Measurements from ENCODE around the gene FGF9. TPM values are rescaled to one million over a fixed set of nuclear protein-coding genes. Genes with fewer than 3 reads are reported as not detected.

The FGF9 gene
- total RNA-seq, 1 experiment from 2014 or later: 0.21 TPM

GRCh38 chr13:21738630-21739029 is 67.8 kb downstream of the FGF9 start:
- no peak for DNase-seq (ENCODE audit: low spot score)
- no peak overlapping the region for H3K27ac ChIP-seq (ENCODE audit: low read depth, low read length, poor library complexity, severe bottlenecking)
- intact Hi-C loops (cut with micrococcal nuclease; ENCODE audit: unreplicated experiment): no loop called here
- CTCF ChIA-PET: no interaction called here
- H3K27me3 ChIP-seq (replicated peaks; ENCODE audit: insufficient read depth, low read depth, low read length, poor library complexity): no peaks in the 10 kb centered on the region
- TF ChIP-seq EZH2 (IDR thresholded peaks at IDR 0.05; ENCODE audit: borderline replicate concordance, low read depth, low read length, poor library complexity, severe bottlenecking) (no peak), CTCF (conservative IDR thresholded peaks at IDR 0.05; ENCODE audit: low read depth, low read length) (no peak)
- no peaks in the 10 kb centered on the region for H3K9me3 ChIP-seq (ENCODE audit: low read depth, low read length, poor library complexity, severe bottlenecking)
- no peaks in the 10 kb centered on the region for H3K4me1 ChIP-seq (ENCODE audit: insufficient read depth, low read length, poor library complexity, severe bottlenecking)
- no TSS peak for BruUV-seq (replicated peaks)
- POLR2A ChIA-PET (ENCODE audit: low non-redundant PET): no interaction called here
- no peaks in the 10 kb centered on the region for H3K36me3 ChIP-seq (ENCODE audit: insufficient read depth, low read length, poor library complexity, severe bottlenecking)
- H3K4me3 ChIP-seq (ENCODE audit: low read depth, low read length, poor library complexity, severe bottlenecking): no peak overlapping the region

- Histone ChIP-seq H3K27ac (ENCODE audit: low read depth, low read length, poor library complexity, severe bottlenecking) (no peak overlapping the region), H3K27me3 (replicated peaks; ENCODE audit: insufficient read depth, low read depth, low read length, poor library complexity) (no peaks in the 10 kb centered on the region), H3K9me3 (ENCODE audit: low read depth, low read length, poor library complexity, severe bottlenecking) (no peaks in the 10 kb centered on the region), H3K4me3 (ENCODE audit: low read depth, low read length, poor library complexity, severe bottlenecking) (no peak overlapping the region), H3K36me3 (ENCODE audit: insufficient read depth, low read length, poor library complexity, severe bottlenecking) (no peaks in the 10 kb centered on the region), H3K4me1 (ENCODE audit: insufficient read depth, low read length, poor library complexity, severe bottlenecking) (no peaks in the 10 kb centered on the region)
- ChIA-PET POLR2A (ENCODE audit: low non-redundant PET) (no interaction called here), CTCF (no interaction called here)
- TF ChIP-seq EZH2 (IDR thresholded peaks at IDR 0.05; ENCODE audit: borderline replicate concordance, low read depth, low read length, poor library complexity, severe bottlenecking): no peak
- DNase-seq (ENCODE audit: low spot score): no peak
- no TSS peak for BruUV-seq (replicated peaks)
- intact Hi-C loops (cut with micrococcal nuclease; ENCODE audit: unreplicated experiment): no loop called here
Measured at GRCh38 chr13:21739771-21740170, 68.9 kb downstream of the FGF9 start.

GRCh38 chr13:21741396-21741979 is 70.6 kb downstream of the FGF9 start:
- POLR2A ChIA-PET (ENCODE audit: low non-redundant PET): no interaction called here
- Histone ChIP-seq H3K4me3 (ENCODE audit: low read depth, low read length, poor library complexity, severe bottlenecking) (no peak overlapping the region), H3K9me3 (ENCODE audit: low read depth, low read length, poor library complexity, severe bottlenecking) (no peaks in the 10 kb centered on the region), H3K36me3 (ENCODE audit: insufficient read depth, low read length, poor library complexity, severe bottlenecking) (no peaks in the 10 kb centered on the region), H3K27me3 (replicated peaks; ENCODE audit: insufficient read depth, low read depth, low read length, poor library complexity) (peaks cover 7% of the 10 kb centered on the region), H3K4me1 (ENCODE audit: insufficient read depth, low read length, poor library complexity, severe bottlenecking) (no peaks in the 10 kb centered on the region), H3K27ac (ENCODE audit: low read depth, low read length, poor library complexity, severe bottlenecking) (no peak overlapping the region)
- intact Hi-C loops (cut with micrococcal nuclease; ENCODE audit: unreplicated experiment): no loop called here
- BruUV-seq (replicated peaks): no TSS peak
- TF ChIP-seq EZH2 (IDR thresholded peaks at IDR 0.05; ENCODE audit: borderline replicate concordance, low read depth, low read length, poor library complexity, severe bottlenecking) (no peak), CTCF (conservative IDR thresholded peaks at IDR 0.05; ENCODE audit: low read depth, low read length) (no peak)
- DNase-seq (ENCODE audit: low spot score): no peak
- CTCF ChIA-PET: no interaction called here

GRCh38 chr13:21742096-21742495 is 71.2 kb downstream of the FGF9 start:
- no TSS peak for BruUV-seq (replicated peaks)
- Histone ChIP-seq H3K4me1 (ENCODE audit: insufficient read depth, low read length, poor library complexity, severe bottlenecking) (no peaks in the 10 kb centered on the region), H3K4me3 (ENCODE audit: low read depth, low read length, poor library complexity, severe bottlenecking) (no peak overlapping the region), H3K36me3 (ENCODE audit: insufficient read depth, low read length, poor library complexity, severe bottlenecking) (no peaks in the 10 kb centered on the region), H3K9me3 (ENCODE audit: low read depth, low read length, poor library complexity, severe bottlenecking) (no peaks in the 10 kb centered on the region), H3K27me3 (replicated peaks; ENCODE audit: insufficient read depth, low read depth, low read length, poor library complexity) (peaks cover 7% of the 10 kb centered on the region), H3K27ac (ENCODE audit: low read depth, low read length, poor library complexity, severe bottlenecking) (no peak overlapping the region)
- CTCF ChIA-PET: no interaction called here
- intact Hi-C loops (cut with micrococcal nuclease; ENCODE audit: unreplicated experiment): no loop called here
- POLR2A ChIA-PET (ENCODE audit: low non-redundant PET): no interaction called here
- TF ChIP-seq CTCF (conservative IDR thresholded peaks at IDR 0.05; ENCODE audit: low read depth, low read length) (no peak), EZH2 (IDR thresholded peaks at IDR 0.05; ENCODE audit: borderline replicate concordance, low read depth, low read length, poor library complexity, severe bottlenecking) (no peak)
- DNase-seq (ENCODE audit: low spot score): no peak
